Limb (tissue), 2 donors: ENCODE results near the gene NUP133.
"Not testable (repeated sequence)": the region's sequence is repeated elsewhere in the genome, so short reads cannot be mapped to it uniquely, and the experiment has no call there.

Experiments
- DNase-seq, 2 donors: peaks; one replicate each; pipeline ENCODE4 v3.0.0-alpha.2; 2016; ENCODE audit errors: extremely low spot score in 2 of 2

NUP133 gene

DNA sequence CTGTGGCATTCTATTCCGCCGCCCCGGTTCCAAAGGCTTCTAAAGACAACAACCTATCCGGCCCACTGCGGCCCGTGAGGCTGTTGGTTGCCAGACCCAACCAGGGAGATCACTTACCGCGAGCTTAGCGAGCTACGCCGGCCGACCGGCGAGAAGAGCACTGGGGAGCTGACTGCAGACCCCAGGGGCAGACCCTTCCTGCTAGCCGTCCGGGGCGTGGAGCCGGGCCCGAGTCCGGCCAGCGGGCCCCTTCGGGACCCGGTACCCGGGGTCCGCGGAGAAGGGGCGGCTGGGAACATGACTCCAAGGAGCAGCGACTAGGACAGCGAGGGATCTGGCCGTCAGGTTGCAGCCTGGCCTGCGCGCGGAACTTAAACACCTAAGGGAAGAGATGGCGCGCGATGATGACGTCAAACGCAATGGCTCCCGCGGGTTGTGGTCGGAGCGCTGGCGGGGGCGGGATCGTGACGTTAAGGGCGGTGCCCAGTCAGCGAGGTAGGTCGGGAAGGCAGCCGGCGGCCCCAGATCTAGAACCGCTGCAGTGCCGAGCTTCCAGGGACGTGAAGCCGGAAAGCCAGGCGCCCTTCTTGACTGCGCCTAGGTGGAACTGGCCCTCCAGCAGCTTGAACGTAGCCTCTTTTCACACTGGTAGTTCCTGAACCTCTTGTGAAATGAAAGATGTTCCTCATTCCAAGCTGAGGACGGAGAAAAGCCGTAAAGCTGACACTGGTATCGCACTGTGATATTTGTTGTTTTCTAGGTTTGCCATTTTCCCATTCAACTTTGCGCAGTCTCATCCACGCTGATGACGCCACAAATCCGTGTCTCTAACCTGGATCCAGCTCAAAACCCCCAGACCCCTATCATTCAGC, at the start of gene NUP133:
Gene NUP133, minus strand, starts transcription at position 391 of the 872 bp plus-strand sequence. Its CDS starts 92 bp downstream, at position 299.
- DNase-seq, result peak; percentile 98 to 99

GRCh38 chr1:229557200-229557850, 49.2 kb upstream of the NUP133 start:
- DNase-seq, result peak in 1 of 2 donors; percentile 21

DNA sequence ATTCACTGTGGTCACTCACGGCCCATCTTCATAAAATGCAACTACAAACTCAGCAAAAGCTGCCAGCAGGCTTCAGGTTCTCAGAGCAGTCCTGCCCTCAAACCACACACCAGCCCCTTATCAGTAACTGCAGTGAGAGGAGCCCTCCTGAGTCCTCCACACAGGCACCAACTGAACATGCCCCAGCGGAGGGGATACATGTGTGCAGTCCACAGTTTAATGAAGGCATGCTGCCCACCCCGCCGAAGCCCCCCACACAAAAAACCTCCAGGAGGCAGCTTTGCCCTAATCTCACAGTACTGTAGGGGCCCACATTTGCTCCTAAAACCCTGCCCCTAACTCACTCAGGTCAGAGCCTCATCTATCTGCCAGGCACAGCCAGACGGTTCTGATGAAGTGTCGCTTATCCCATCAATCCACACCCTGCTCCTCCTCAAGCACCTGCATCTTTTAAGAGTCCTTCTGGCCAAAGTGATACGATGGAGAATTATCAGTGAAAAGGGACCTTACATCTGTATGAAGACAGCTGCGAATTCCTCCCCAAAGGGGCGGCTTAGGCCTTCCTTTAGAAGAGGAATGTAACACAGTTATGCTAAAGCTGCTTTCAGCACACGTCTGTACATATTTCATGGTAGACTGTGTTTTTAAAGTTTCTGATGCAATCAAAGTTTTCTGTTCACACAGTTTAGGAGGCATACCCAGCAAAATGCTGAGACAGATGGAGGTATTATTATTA, 46.9 kb upstream of the NUP133 start:
- no peak for DNase-seq

DNA sequence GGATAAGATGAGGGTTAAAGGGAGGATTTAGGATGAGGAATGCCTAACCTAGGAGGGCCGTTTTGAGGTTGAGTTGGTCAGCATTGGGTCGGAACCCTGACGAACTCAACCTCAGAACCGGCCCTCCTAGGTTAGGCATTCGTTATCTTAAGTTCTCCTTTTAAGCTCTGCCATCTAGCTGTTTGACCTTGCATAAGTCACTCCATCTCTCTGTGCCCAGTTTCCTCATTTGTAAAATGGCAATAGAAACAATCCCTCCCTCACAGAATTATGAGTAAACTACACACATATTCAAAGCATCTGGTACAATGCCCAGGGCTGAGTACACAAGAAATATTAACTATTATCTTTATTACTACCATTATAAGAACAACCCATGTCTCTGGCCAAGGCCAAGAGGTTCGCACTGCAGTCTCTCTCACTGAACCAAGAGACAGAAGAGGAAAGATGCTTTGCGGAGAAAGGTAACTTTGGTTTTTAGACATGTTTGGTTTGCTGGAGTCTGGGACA, 45.5 kb upstream of the NUP133 start:
- DNase-seq, result no peak

DNA sequence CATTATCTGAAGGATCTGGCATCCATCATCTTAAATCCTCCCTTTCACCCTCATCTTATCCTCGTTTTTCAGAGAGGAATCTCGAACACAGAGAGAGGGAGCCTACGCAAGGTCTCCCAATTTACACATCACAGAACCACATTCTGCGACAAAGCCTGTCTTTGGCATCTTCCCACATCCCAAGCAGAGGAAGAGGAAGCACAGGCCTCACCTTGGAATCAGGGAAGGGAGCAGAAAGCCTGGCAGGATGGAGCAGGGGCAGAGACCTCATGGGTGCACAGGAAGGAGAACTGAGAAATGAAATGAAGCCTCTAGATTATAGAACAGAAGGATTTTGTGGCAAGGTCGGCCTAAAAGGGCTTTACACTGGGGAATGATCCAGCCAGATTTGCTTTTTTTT, 44.6 kb upstream of the NUP133 start:
- no peak for DNase-seq

GRCh38 chr1:229550812-229551567, 42.8 kb upstream of the NUP133 start:
- DNase-seq, result no peak

GRCh38 chr1:229547542-229547941, 39.4 kb upstream of the NUP133 start:
- DNase-seq, result no peak

DNA sequence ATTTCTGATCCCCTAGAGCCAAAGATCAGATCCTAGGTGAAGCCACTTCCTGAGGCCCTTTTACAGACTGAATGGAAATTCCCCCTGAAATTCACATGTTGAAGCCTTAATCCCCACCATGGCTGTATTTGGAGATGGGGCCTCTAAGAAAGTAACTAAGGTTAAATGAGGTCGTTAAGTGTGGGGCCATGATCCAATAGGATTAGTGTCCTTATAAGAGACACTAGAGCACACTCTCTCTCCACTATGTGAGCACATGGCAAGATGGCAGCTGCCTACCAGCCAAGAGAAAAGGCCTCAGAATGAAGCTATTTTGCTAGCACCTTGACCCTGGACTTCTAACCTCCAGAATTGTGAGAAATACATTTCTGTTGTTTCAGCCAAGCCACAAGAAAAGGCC, 36.4 kb upstream of the NUP133 start:
- no peak for DNase-seq

DNA sequence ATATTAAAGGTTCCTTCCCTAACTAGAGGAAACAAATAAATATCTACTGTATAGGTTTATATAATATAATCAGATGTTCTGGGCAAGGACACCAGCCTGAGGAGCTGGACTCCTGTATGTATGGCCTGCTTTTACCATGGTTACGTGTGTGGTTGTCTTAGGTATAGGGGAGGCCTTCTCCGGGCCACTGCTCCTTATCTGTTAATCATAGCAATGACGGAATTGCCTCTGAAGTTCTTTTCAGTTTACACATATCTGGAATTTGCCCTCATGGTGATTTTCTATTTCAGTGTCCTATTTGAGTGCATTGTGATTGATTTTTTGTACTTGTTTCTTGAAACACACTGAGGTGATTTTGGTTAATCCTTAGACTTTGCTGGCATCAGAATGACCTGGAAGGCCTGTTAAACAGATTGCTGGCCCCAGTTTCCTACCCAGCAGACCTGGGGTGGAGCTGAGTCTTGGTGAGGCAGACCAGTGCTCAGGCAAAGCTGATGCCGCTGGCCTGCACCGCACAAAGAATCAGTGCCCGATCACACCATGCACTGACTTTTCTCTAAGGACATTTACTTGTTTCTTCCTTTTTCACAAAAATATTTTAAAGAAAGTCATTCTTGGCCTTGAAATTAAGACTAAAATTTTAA, 31.8 kb upstream of the NUP133 start:
- DNase-seq, result no peak

GRCh38 chr1:229538945-229539344, 30.8 kb upstream of the NUP133 start:
- no peak for DNase-seq

DNA sequence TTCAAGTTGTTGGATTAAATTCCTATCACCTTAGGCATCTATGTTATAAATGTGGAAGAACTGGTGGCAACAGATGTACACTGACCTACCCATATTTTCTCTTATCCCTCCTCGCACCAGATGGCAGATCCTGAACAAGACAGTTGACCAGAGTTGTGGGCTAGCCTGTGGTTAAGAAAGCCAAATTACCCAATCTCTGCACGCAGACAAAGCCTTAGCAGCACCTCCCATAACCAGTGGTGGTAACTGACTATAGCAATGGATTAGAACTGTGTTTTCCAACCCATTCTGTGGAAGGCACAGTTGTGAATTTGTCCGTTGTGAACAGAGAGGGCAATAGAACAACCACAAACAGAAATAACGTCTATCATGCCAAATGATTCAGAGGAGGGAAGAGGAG, 29.8 kb upstream of the NUP133 start:
- no peak for DNase-seq

DNA sequence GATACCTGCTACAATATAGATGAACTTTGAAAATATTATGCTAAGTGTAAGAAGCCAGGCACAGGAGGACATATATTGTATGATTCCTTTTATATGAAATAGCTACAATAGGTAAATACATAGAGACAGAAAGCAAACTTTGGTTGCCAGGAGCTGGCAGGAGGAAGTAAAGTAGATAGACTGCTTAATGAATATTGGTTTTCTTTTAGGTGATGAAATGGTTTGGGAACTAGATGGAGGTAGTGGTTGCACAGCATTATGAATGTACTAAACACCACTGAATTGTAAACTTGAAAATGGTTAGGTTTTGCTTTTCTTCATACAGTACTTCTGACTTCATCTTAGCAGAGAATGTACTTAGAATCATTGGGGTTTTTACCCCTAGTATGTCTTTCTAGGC, 28.8 kb upstream of the NUP133 start:
- no peak for DNase-seq

DNA sequence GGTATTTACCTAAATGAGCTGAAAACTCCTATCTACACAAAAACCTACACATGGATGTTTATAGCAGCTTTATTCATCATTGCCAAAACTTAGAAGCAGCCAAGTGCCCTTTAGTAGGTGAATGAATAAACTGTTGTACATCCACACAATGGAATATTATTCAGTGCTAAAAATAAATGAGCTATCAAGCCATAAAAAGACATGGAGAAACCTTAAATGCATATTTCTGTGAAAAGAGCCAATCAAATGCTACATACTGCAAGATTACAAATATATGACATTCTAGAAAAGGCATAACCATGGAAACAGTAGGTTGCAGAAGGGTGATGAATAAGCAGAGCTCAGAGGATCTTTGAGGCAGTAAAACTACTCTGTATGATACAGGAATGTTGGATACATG, 27.1 kb upstream of the NUP133 start:
- no peak for DNase-seq

DNA sequence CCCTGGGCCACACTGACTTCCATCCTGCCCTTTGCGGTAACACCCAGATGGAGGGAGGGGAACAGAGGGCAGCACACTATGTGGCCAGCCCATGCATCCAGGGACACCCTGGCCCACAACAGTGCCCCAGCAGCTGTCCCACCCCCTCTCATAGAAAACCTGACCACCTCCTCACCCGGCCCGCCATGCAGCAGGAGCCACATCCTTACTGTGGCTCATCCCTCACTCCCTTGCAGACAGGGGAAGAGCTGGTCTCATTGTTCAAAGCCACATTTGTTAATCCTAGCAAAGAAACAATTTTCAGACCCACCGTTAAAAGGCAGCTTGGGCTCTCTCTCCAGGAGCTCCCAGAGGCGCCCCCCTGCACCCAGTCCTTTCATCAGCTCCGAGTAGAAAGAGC, 23.2 kb upstream of the NUP133 start:
- DNase-seq, result no peak

DNA sequence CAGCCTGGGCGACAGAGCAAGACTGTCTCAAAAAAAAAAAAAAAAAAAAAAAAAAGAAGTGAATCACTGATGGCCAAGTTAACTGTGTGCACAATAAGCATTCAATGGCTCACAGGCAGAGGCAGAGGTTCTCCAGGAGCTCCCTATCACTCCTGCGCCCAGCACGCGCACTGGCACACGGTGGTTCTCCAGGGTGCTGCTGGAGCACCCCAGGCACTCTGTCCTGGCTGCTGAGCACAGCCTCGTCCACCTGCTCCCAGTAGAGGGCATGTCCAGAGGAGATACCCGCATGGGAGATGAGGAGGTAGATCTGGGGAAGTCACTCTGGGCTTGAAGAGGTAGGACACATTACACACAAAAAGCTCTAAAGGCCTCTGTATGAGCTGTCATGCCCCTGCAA, 21.5 kb upstream of the NUP133 start:
- no peak for DNase-seq

DNA sequence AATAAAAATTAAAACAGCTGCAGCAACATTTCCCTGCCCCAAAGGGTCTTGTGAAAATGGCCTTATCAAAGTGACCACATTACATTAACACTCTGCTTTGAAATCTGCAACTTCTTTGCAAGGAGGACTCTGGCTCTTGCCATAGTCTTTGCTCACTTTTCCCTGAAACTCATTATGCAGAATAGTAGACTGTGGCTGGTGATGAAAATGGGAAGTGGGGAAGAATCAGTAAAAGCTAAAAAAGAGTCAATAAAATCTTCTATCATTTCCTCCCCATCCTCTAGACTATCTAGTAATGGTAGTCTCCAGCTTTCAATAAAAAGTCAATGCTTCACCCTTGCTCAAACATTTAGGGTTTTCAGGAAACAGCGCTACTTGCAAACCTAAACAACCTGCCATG, 18.6 kb upstream of the NUP133 start:
- no peak for DNase-seq

GRCh38 chr1:229523052-229523451, 14.9 kb upstream of the NUP133 start:
- DNase-seq, result no peak

- DNase-seq, result peak; percentile 56 to 75
Observed at GRCh38 chr1:229514578-229515275, 6.6 kb upstream of the NUP133 start.

- DNase-seq, result not testable (repeated sequence)
Observed at GRCh38 chr1:229511625-229512024, 3.5 kb upstream of the NUP133 start.

- DNase-seq, result not testable (repeated sequence)
Observed at GRCh38 chr1:229511201-229511600, 3.1 kb upstream of the NUP133 start.
